K562 (cell line): Measurements from ENCODE around the gene PPP2R3B. TPM values are rescaled to one million over a fixed set of nuclear protein-coding genes. Genes with fewer than 3 reads are reported as not detected.

Source experiments
- ATAC-seq: fragments of 200-7000 bp; cut with Tn5 transposase; 3 replicates; pipeline ENCODE4 v1.9.1; 2020; ENCODE audit warnings: moderate library complexity
- BruUV-seq: library from RNA; stranded (reverse); fragments of 400-500 nt; replicated peaks from 2 replicates; lab custom pipeline; 2021; lab: Mats Ljungman, UMichigan
- CTCF ChIA-PET: fragments of 300-600 bp; formaldehyde crosslinking; extraction: SDS; loops from one replicate; lab custom pipeline; 2021; ENCODE audit warnings: low intra/inter-chr PET ratio; lab: Yijun Ruan, JAX
- POLR2A ChIA-PET: fragments of 300-600, 350-650 bp; sonication (Branson Sonifier 250); formaldehyde crosslinking; extraction: SDS; loops from one replicate; lab custom pipeline; 2021; ENCODE audit warnings: antibody characterized with exemption, inconsistent platforms; lab: Yijun Ruan, JAX
- DNase-seq, 4 experiments: peaks; one replicate each; pipeline versions ENCODE4 v3.0.0 to v3.0.0-alpha.2; 2011 to 2018; ENCODE audit warnings: low spot score in 3 of 4, mixed read lengths in 3 of 4; ENCODE audit errors: extremely low read depth in 1 of 4
- FAIRE-seq: peaks from 2 replicates; lab custom pipeline; 2011; peaks lifted over from hg19 to GRCh38; lab: Jason Lieb, UNC
- H2AFZ ChIP-seq: 2 replicates; pipeline ENCODE4 v1.6.0; 2011; ENCODE audit warnings: low read depth, low read length, control low read depth, inconsistent platforms
- H3K27ac ChIP-seq: fragments of 200-600 bp; 3 replicates; pipeline ENCODE4 v1.8.0; 2011; ENCODE audit warnings: low read depth, mild to moderate bottlenecking, control low read depth, inconsistent platforms, low read length, moderate library complexity, mixed read lengths; ENCODE audit errors: extremely low read depth
- H3K27me3 ChIP-seq, 2 experiments: fragments of 300-600 bp in 1 of 2; 2 replicates in 1 of 2; 3 replicates in 1 of 2; pipeline versions ENCODE4 v1.6.0 to v1.8.0; 2011; ENCODE audit warnings: inconsistent platforms in 2 of 2, low read length in 2 of 2, mild to moderate bottlenecking in 1 of 2, mixed read lengths in 1 of 2, moderate library complexity in 1 of 2; ENCODE audit not compliant: control insufficient read depth in 2 of 2, insufficient read depth in 2 of 2
- H3K36me3 ChIP-seq: fragments of 300-600 bp; 3 replicates; pipeline ENCODE4 v1.8.0; 2011; ENCODE audit warnings: mild to moderate bottlenecking, low read length, inconsistent platforms; ENCODE audit not compliant: control insufficient read depth, insufficient read depth
- H3K4me1 ChIP-seq, 2 experiments: fragments of 200-600 bp in 1 of 2; replicated peaks in 1 of 2; 2 replicates in 1 of 2; 3 replicates in 1 of 2; pipeline versions ENCODE4 v1.5.1 to v1.8.0; 2011; ENCODE audit warnings: inconsistent platforms in 2 of 2, low read length in 2 of 2, mild to moderate bottlenecking in 1 of 2, mixed read lengths in 1 of 2, moderate library complexity in 1 of 2; ENCODE audit not compliant: control insufficient read depth in 2 of 2, insufficient read depth in 2 of 2
- H3K4me2 ChIP-seq: 2 replicates; pipeline ENCODE4 v1.6.1; 2011; ENCODE audit warnings: low read length, control low read depth, inconsistent platforms, mixed read lengths; ENCODE audit not compliant: insufficient read depth
- H3K4me3 ChIP-seq: fragments of 200-600 bp; sonication (generic), shearing (Covaris generic); 2 replicates; pipeline ENCODE4 v1.5.1; 2016; ENCODE audit warnings: control low read depth, inconsistent platforms
- H3K79me2 ChIP-seq: fragments of 200-600 bp; 3 replicates; pipeline ENCODE4 v1.8.0; 2011; ENCODE audit warnings: low read length, inconsistent platforms; ENCODE audit not compliant: control insufficient read depth, insufficient read depth
- H3K9ac ChIP-seq, 2 experiments: 2 replicates each; pipeline versions ENCODE4 v1.6.0 to v1.6.1; 2011; ENCODE audit warnings: low read depth in 2 of 2, low read length in 2 of 2, control low read depth in 1 of 2, inconsistent platforms in 1 of 2, mild to moderate bottlenecking in 1 of 2, mixed read lengths in 1 of 2; ENCODE audit not compliant: insufficient read depth in 1 of 2
- H3K9me1 ChIP-seq: one replicate; pipeline ENCODE4 v1.6.0; 2011; ENCODE audit warnings: inconsistent platforms, mild to moderate bottlenecking, low read length, moderate library complexity; ENCODE audit not compliant: control insufficient read depth, insufficient read depth
- H3K9me3 ChIP-seq: replicated peaks from 2 replicates; pipeline ENCODE4 v1.5.1; 2011; ENCODE audit warnings: low read depth, low read length, inconsistent platforms; ENCODE audit not compliant: control insufficient read depth, insufficient read depth
- H4K20me1 ChIP-seq: replicated peaks from 2 replicates; pipeline ENCODE4 v1.6.1; 2011; ENCODE audit warnings: low read length, inconsistent platforms, mixed read lengths; ENCODE audit not compliant: control insufficient read depth, insufficient read depth
- CBFB ChIP-seq: sonication (generic); formaldehyde crosslinking; IDR thresholded peaks from 2 replicates; pipeline ENCODE4 v1.4.0; 2020; ENCODE audit warnings: mild to moderate bottlenecking, missing genetic modification reagents
- HNRNPL ChIP-seq: fragments of 200-400 bp; formaldehyde crosslinking; IDR thresholded peaks from 2 replicates; pipeline ENCODE4 v1.6.1; 2017; ENCODE audit warnings: low read depth, mild to moderate bottlenecking, low read length
- PHF21A ChIP-seq: fragments of 450-650 bp; IDR thresholded peaks from 2 replicates; pipeline ENCODE4 v1.6.1; 2017; ENCODE audit warnings: low read depth, borderline replicate concordance
- WGBS: fragments of 100-300 bp; shearing (Covaris generic); methylation state at CpG from one replicate; pipeline ENCODE4 v1.1.6; 2016; ENCODE audit warnings: low coverage, mixed read lengths; ENCODE audit not compliant: insufficient coverage; ENCODE audit errors: missing lambda C conversion rate; 5-methylcytosine and 5-hydroxymethylcytosine counted together
- in situ Hi-C: fragments of 300-500 bp; cut with MboI; formaldehyde crosslinking; loops from 4 replicates; pipeline ENCODE4 v1.15.0; 2018; ENCODE audit warnings: inconsistent platforms, mixed read lengths
- intact Hi-C: fragments of 100-400 bp; cut with micrococcal nuclease; formaldehyde crosslinking; loops from 2 replicates; pipeline ENCODE4 v1.14.2; 2022
- polyA plus RNA-seq, 8 experiments: library from polyadenylated mRNA; depleted of rRNA in 4 of 8; stranded (reverse) in 5 of 8; unstranded in 3 of 8; fragments of >200 nt; fragmentation: Nextera tagmentation in 2 of 8; fragmentation: Illumina TruSeq in 1 of 8; extraction: Ambion mirVana in 2 of 8; extraction: Trizol in 1 of 8; gene quantifications; 2 replicates each; pipeline versions ENCODE4 v1.2.1 to v1.2.3, GENCODE V29; 2011 to 2014; ENCODE audit warnings: inconsistent platforms in 1 of 8, missing spikeins in 1 of 8
- total RNA-seq, 7 experiments: library from RNA; depleted of rRNA in 6 of 7; stranded (reverse); fragments of >200 nt in 6 of 7; fragmentation: Illumina TruSeq in 2 of 7; extraction: Trizol in 2 of 7; gene quantifications; 2 replicates each; pipeline versions ENCODE4 v1.2.1 to v1.2.3, GENCODE V29; 2011 to 2021; ENCODE audit warnings: low replicate concordance in 1 of 7

PPP2R3B gene
- total and polyA plus RNA-seq, 9 of the 15 experiments (the other 6 are each of a cell fraction or from before 2014, with no cell fraction given), result 0.04 to 18.2 (median 8.2) TPM; not detected in 1

GRCh38 chrX:345020-345925 is 41.4 kb downstream of the PPP2R3B start:
- Histone ChIP-seq H3K9me1 (no peaks in the 10 kb centered on the region), H3K4me3 (no peak overlapping the region), H3K9ac (no peak overlapping the region), H4K20me1 (no peaks in the 10 kb centered on the region), H3K4me2 (no peak overlapping the region), H2AFZ (no peak overlapping the region), H3K36me3 (no peaks in the 10 kb centered on the region), H3K79me2 (no peaks in the 10 kb centered on the region), H3K9me3 (no peaks in the 10 kb centered on the region), H3K27me3 (no peaks in the 10 kb centered on the region), H3K4me1 (0 out of 5 replicates have a peak, but pooled peaks cover 0 to 4% of the 10 kb centered on the region in 2 experiments), H3K27ac (no peak overlapping the region)
- FAIRE-seq (no peak), ATAC-seq (no peak), DNase-seq (no peak)
- CTCF ChIA-PET, result no interaction called here
- BruUV-seq, result no TSS peak
- in situ Hi-C loops (no loop called here), intact Hi-C loops (no loop called here)
- TF ChIP-seq PHF21A, result no peak
- WGBS, result 85% methylated on average over 14 of the region's 63 CpGs
- POLR2A ChIA-PET, result no interaction called here

DNA sequence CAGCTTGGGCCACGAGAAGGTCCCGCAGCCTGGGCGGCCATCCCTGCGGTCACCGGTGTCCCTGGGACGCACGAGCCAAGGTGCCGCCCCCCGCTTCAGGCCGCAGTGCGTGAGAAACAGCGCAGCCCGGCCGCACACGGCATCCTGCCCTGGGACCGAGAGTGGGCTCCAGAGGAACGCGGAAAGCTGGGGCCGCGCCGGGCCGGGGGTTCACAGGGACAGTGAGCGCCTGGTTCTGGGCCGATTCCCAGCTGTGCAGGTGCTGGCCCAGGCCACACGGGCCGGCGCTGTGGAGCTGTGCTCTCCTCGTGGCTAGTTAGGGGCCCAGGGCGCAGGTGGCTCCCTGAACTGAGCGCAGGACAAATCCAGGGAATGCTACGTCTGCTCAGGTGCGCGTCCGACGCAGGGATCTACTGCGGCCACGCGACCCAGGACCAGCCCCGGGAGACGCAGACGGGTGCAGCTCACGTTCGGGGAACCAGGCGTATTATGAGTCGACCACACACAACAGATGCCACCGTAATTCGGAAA is 42.3 kb downstream of the PPP2R3B start:
- intact Hi-C loops, result no loop called here
- ChIA-PET CTCF (no interaction called here), POLR2A (no interaction called here)
- 100% methylated on average over 4 of the region's 47 CpGs for WGBS
- Histone ChIP-seq H3K27me3 (no peaks in the 10 kb centered on the region), H3K4me2 (no peak overlapping the region), H3K79me2 (no peaks in the 10 kb centered on the region), H3K4me1 (0 out of 5 replicates have a peak, but pooled peaks cover 0 to 4% of the 10 kb centered on the region in 2 experiments), H3K9ac (no peak overlapping the region), H3K27ac (no peak overlapping the region), H3K9me1 (no peaks in the 10 kb centered on the region), H3K36me3 (no peaks in the 10 kb centered on the region)
- in situ Hi-C loops, result no loop called here
- no TSS peak for BruUV-seq
- TF ChIP-seq HNRNPL (no peak), CBFB (CRISPR knock-in tag) (no peak)
- TF ChIP-seq, all 486 proteins: peak for 0
- no peak for FAIRE-seq
- no peaks in the 10 kb centered on the region for H3K9me3 ChIP-seq
- no peaks in the 10 kb centered on the region for H4K20me1 ChIP-seq
- no peak overlapping the region for H2AFZ ChIP-seq
- no peak overlapping the region for H3K4me3 ChIP-seq
- ATAC-seq, result no peak
- no peak for DNase-seq
